ENCODE measurements around the gene TOB1.

- TF ChIP-seq CTCF (conservative IDR thresholded peaks at IDR 0.05; ENCODE audit: low read length) (no peak), EZH2phosphoT487 (IDR thresholded peaks at IDR 0.05; ENCODE audit: borderline replicate concordance, low read depth, low read length) (no peak)
Observed at GRCh38 chr17:50842506-50843149, 23.5 kb downstream of the TOB1 start.
